ENCODE measurements around the gene IL1B. TPM values are rescaled to one million over a fixed set of nuclear protein-coding genes. Genes with fewer than 3 reads are reported as not detected.

The IL1B gene
- total RNA-seq, 1 experiment from 2014 or later, result 5.4 TPM

DNA sequence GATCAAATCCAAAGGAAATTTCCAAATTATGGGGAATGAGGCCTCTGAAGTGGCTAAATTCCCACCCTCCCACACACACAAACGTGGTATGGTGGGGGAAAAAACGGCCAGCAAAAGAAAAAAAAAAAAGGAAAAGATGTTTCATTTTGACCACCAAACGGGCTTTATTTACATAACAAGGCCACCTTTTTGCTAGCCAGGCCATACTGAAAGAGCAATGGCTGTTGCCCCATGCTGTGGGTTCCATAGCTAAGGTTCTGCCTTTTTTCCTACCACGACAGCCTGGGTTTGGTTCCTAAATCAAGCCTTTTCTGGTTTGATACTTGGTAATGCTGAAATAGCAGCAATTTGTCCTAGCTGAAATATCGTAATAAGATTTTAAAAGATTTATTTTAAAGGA is 14.0 kb upstream of the IL1B start:
- POLR2A ChIA-PET, result no interaction called here
- CTCF ChIA-PET, result interaction anchor here (0.6 to 1.9 kb wide), 3 partner anchors 84 to 122 kb away, joined by 3 to 9 read pairs (median 4); no protein-coding TSS in a partner anchor

GRCh38 chr2:112849956-112850355 is 13.4 kb upstream of the IL1B start:
- ChIA-PET POLR2A (no interaction called here), CTCF (interaction anchor here (0.9 kb wide), 1 partner anchor 83 kb away, joined by 3 read pairs; no protein-coding TSS in a partner anchor)
- no TSS peak for BruUV-seq (replicated peaks)
- DNase-seq (ENCODE audit: unreplicated experiment), result no peak
- Mint-ChIP-seq H3K27me3 (ENCODE audit: insufficient read depth, unreplicated experiment) (no peaks in the 10 kb centered on the region), H3K27ac (ENCODE audit: low read depth, unreplicated experiment) (no peak overlapping the region), H3K4me1 (ENCODE audit: insufficient read depth, unreplicated experiment) (no peaks in the 10 kb centered on the region), H3K36me3 (ENCODE audit: insufficient read depth, unreplicated experiment) (no peaks in the 10 kb centered on the region), H3K4me3 (ENCODE audit: unreplicated experiment) (no peak overlapping the region), H3K9me3 (ENCODE audit: unreplicated experiment) (no peaks in the 10 kb centered on the region)
- intact Hi-C loops (cut with micrococcal nuclease), result no loop called here
- TF ChIP-seq, protein P1, sequence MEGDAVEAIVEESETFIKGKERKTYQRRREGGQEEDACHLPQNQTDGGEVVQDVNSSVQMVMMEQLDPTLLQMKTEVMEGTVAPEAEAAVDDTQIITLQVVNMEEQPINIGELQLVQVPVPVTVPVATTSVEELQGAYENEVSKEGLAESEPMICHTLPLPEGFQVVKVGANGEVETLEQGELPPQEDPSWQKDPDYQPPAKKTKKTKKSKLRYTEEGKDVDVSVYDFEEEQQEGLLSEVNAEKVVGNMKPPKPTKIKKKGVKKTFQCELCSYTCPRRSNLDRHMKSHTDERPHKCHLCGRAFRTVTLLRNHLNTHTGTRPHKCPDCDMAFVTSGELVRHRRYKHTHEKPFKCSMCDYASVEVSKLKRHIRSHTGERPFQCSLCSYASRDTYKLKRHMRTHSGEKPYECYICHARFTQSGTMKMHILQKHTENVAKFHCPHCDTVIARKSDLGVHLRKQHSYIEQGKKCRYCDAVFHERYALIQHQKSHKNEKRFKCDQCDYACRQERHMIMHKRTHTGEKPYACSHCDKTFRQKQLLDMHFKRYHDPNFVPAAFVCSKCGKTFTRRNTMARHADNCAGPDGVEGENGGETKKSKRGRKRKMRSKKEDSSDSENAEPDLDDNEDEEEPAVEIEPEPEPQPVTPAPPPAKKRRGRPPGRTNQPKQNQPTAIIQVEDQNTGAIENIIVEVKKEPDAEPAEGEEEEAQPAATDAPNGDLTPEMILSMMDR (IDR thresholded peaks at IDR 0.05; ENCODE audit: unreplicated experiment), result no peak

More for the DNA sequence above, 14.0 kb upstream of the IL1B start:
- TF ChIP-seq, protein P1 (IDR thresholded peaks at IDR 0.05; ENCODE audit: unreplicated experiment), result no peak
- no TSS peak for BruUV-seq (replicated peaks)
- Mint-ChIP-seq H3K4me3 (ENCODE audit: unreplicated experiment) (no peak overlapping the region), H3K4me1 (ENCODE audit: insufficient read depth, unreplicated experiment) (no peaks in the 10 kb centered on the region), H3K9me3 (ENCODE audit: unreplicated experiment) (no peaks in the 10 kb centered on the region), H3K36me3 (ENCODE audit: insufficient read depth, unreplicated experiment) (no peaks in the 10 kb centered on the region), H3K27ac (ENCODE audit: low read depth, unreplicated experiment) (no peak overlapping the region), H3K27me3 (ENCODE audit: insufficient read depth, unreplicated experiment) (no peaks in the 10 kb centered on the region)
- intact Hi-C loops (cut with micrococcal nuclease), result no loop called here
- no peak for DNase-seq (ENCODE audit: unreplicated experiment)

DNA sequence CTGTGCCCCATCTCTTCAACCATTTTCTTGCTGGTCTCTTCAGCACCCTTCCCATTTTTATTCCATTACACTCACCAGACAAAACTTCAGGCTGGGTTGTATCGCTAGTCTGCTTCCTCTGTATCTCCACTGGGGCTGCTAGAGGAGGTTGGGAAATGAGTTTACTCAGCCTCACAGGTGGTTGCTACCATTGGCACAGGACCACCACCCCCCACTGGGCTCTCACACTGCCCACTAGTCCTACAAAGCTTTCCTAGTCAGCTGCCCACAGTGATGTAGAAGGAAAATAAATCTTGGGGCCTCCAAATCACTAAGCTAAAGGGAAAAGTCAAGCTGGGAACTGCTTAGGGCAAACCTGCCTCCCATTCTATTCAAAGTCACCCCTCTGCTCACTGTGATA is 12.3 kb upstream of the IL1B start:
- no peak overlapping the region for H3K4me3 Mint-ChIP-seq (ENCODE audit: unreplicated experiment)
- ChIA-PET CTCF (interaction anchor here (0.6 to 0.7 kb wide), 2 partner anchors 34 to 145 kb away, joined by 3 read pairs; no protein-coding TSS in a partner anchor), POLR2A (no interaction called here)
- H3K9me3 Mint-ChIP-seq (ENCODE audit: unreplicated experiment), result no peaks in the 10 kb centered on the region
- no peak for DNase-seq (ENCODE audit: unreplicated experiment)
- H3K27me3 Mint-ChIP-seq (ENCODE audit: insufficient read depth, unreplicated experiment), result no peaks in the 10 kb centered on the region
- H3K27ac Mint-ChIP-seq (ENCODE audit: low read depth, unreplicated experiment), result no peak overlapping the region
- intact Hi-C loops (cut with micrococcal nuclease), result no loop called here
- H3K4me1 Mint-ChIP-seq (ENCODE audit: insufficient read depth, unreplicated experiment), result no peaks in the 10 kb centered on the region
- no peaks in the 10 kb centered on the region for H3K36me3 Mint-ChIP-seq (ENCODE audit: insufficient read depth, unreplicated experiment)
- TF ChIP-seq, protein P1 (IDR thresholded peaks at IDR 0.05; ENCODE audit: unreplicated experiment), result no peak
- no TSS peak for BruUV-seq (replicated peaks)

GRCh38 chr2:112846031-112846430 is 9.5 kb upstream of the IL1B start:
- POLR2A ChIA-PET, result interaction anchor here (0.6 to 1.3 kb wide), 2 partner anchors 9 to 123 kb away, joined by 3 to 5 read pairs; no protein-coding TSS in a partner anchor
- TF ChIP-seq, protein P1 (IDR thresholded peaks at IDR 0.05; ENCODE audit: unreplicated experiment), result no peak
- Mint-ChIP-seq H3K27ac (ENCODE audit: low read depth, unreplicated experiment) (no peak overlapping the region), H3K4me1 (ENCODE audit: insufficient read depth, unreplicated experiment) (peaks cover 16% of the 10 kb centered on the region), H3K9me3 (ENCODE audit: unreplicated experiment) (no peaks in the 10 kb centered on the region), H3K36me3 (ENCODE audit: insufficient read depth, unreplicated experiment) (no peaks in the 10 kb centered on the region), H3K27me3 (ENCODE audit: insufficient read depth, unreplicated experiment) (no peaks in the 10 kb centered on the region), H3K4me3 (ENCODE audit: unreplicated experiment) (no peak overlapping the region)
- no TSS peak for BruUV-seq (replicated peaks)
- intact Hi-C loops (cut with micrococcal nuclease), result no loop called here
- CTCF ChIA-PET, result interaction anchor here (1.1 to 1.2 kb wide), 2 partner anchors 9 to 96 kb away, joined by 4 read pairs; no protein-coding TSS in a partner anchor
- DNase-seq (ENCODE audit: unreplicated experiment), result no peak
